K562 (cell line): ENCODE data around the gene PRKG2. TPM values are rescaled to one million over a fixed set of nuclear protein-coding genes. Genes with fewer than 3 reads are reported as not detected.

ENCODE experiments used
- ATAC-seq: fragments of 200-7000 bp; cut with Tn5 transposase; 3 replicates; pipeline ENCODE4 v1.9.1; 2020; ENCODE audit warnings: moderate library complexity
- BruUV-seq: library from RNA; stranded (reverse); fragments of 400-500 nt; replicated peaks from 2 replicates; lab custom pipeline; 2021; lab: Mats Ljungman, UMichigan
- CTCF ChIA-PET: fragments of 300-600 bp; formaldehyde crosslinking; extraction: SDS; loops from one replicate; lab custom pipeline; 2021; ENCODE audit warnings: low intra/inter-chr PET ratio; lab: Yijun Ruan, JAX
- POLR2A ChIA-PET: fragments of 300-600, 350-650 bp; sonication (Branson Sonifier 250); formaldehyde crosslinking; extraction: SDS; loops from one replicate; lab custom pipeline; 2021; ENCODE audit warnings: antibody characterized with exemption, inconsistent platforms; lab: Yijun Ruan, JAX
- DNase-seq, 4 experiments: peaks; one replicate each; pipeline versions ENCODE4 v3.0.0 to v3.0.0-alpha.2; 2011 to 2018; ENCODE audit warnings: low spot score in 3 of 4, mixed read lengths in 3 of 4; ENCODE audit errors: extremely low read depth in 1 of 4
- FAIRE-seq: peaks from 2 replicates; lab custom pipeline; 2011; peaks lifted over from hg19 to GRCh38; lab: Jason Lieb, UNC
- H2AFZ ChIP-seq: 2 replicates; pipeline ENCODE4 v1.6.0; 2011; ENCODE audit warnings: low read depth, low read length, control low read depth, inconsistent platforms
- H3K27ac ChIP-seq: fragments of 200-600 bp; 3 replicates; pipeline ENCODE4 v1.8.0; 2011; ENCODE audit warnings: low read depth, mild to moderate bottlenecking, control low read depth, inconsistent platforms, low read length, moderate library complexity, mixed read lengths; ENCODE audit errors: extremely low read depth
- H3K27me3 ChIP-seq, 2 experiments: fragments of 300-600 bp in 1 of 2; 2 replicates in 1 of 2; 3 replicates in 1 of 2; pipeline versions ENCODE4 v1.6.0 to v1.8.0; 2011; ENCODE audit warnings: inconsistent platforms in 2 of 2, low read length in 2 of 2, mild to moderate bottlenecking in 1 of 2, mixed read lengths in 1 of 2, moderate library complexity in 1 of 2; ENCODE audit not compliant: control insufficient read depth in 2 of 2, insufficient read depth in 2 of 2
- H3K36me3 ChIP-seq: fragments of 300-600 bp; 3 replicates; pipeline ENCODE4 v1.8.0; 2011; ENCODE audit warnings: mild to moderate bottlenecking, low read length, inconsistent platforms; ENCODE audit not compliant: control insufficient read depth, insufficient read depth
- H3K4me1 ChIP-seq, 2 experiments: fragments of 200-600 bp in 1 of 2; replicated peaks in 1 of 2; 2 replicates in 1 of 2; 3 replicates in 1 of 2; pipeline versions ENCODE4 v1.5.1 to v1.8.0; 2011; ENCODE audit warnings: inconsistent platforms in 2 of 2, low read length in 2 of 2, mild to moderate bottlenecking in 1 of 2, mixed read lengths in 1 of 2, moderate library complexity in 1 of 2; ENCODE audit not compliant: control insufficient read depth in 2 of 2, insufficient read depth in 2 of 2
- H3K4me2 ChIP-seq: 2 replicates; pipeline ENCODE4 v1.6.1; 2011; ENCODE audit warnings: low read length, control low read depth, inconsistent platforms, mixed read lengths; ENCODE audit not compliant: insufficient read depth
- H3K4me3 ChIP-seq: fragments of 200-600 bp; sonication (generic), shearing (Covaris generic); 2 replicates; pipeline ENCODE4 v1.5.1; 2016; ENCODE audit warnings: control low read depth, inconsistent platforms
- H3K79me2 ChIP-seq: fragments of 200-600 bp; 3 replicates; pipeline ENCODE4 v1.8.0; 2011; ENCODE audit warnings: low read length, inconsistent platforms; ENCODE audit not compliant: control insufficient read depth, insufficient read depth
- H3K9ac ChIP-seq, 2 experiments: 2 replicates each; pipeline versions ENCODE4 v1.6.0 to v1.6.1; 2011; ENCODE audit warnings: low read depth in 2 of 2, low read length in 2 of 2, control low read depth in 1 of 2, inconsistent platforms in 1 of 2, mild to moderate bottlenecking in 1 of 2, mixed read lengths in 1 of 2; ENCODE audit not compliant: insufficient read depth in 1 of 2
- H3K9me1 ChIP-seq: one replicate; pipeline ENCODE4 v1.6.0; 2011; ENCODE audit warnings: inconsistent platforms, mild to moderate bottlenecking, low read length, moderate library complexity; ENCODE audit not compliant: control insufficient read depth, insufficient read depth
- H3K9me3 ChIP-seq: replicated peaks from 2 replicates; pipeline ENCODE4 v1.5.1; 2011; ENCODE audit warnings: low read depth, low read length, inconsistent platforms; ENCODE audit not compliant: control insufficient read depth, insufficient read depth
- H4K20me1 ChIP-seq: replicated peaks from 2 replicates; pipeline ENCODE4 v1.6.1; 2011; ENCODE audit warnings: low read length, inconsistent platforms, mixed read lengths; ENCODE audit not compliant: control insufficient read depth, insufficient read depth
- CBFA2T3 ChIP-seq: fragments of 450-650 bp; IDR thresholded peaks from 2 replicates; pipeline ENCODE4 v1.6.1; 2017
- DNMT1 ChIP-seq: fragments of 450-650 bp; IDR thresholded peaks from 2 replicates; pipeline ENCODE4 v1.6.1; 2016; ENCODE audit warnings: antibody characterized with exemption, mild to moderate bottlenecking
- ETV5 ChIP-seq: sonication (generic); formaldehyde crosslinking; IDR thresholded peaks from 2 replicates; pipeline ENCODE4 v1.4.0; 2020; ENCODE audit warnings: low read depth, mild to moderate bottlenecking, missing genetic modification reagents
- ILF3 ChIP-seq: fragments of 450-650 bp; IDR thresholded peaks from 2 replicates; pipeline ENCODE4 v1.6.1; 2018; ENCODE audit warnings: antibody characterized with exemption, mild to moderate bottlenecking, moderate library complexity, borderline replicate concordance
- POLR2B ChIP-seq: fragments of 450-650 bp; IDR thresholded peaks from 2 replicates; pipeline ENCODE4 v1.6.1; 2018; ENCODE audit warnings: low read depth; ENCODE audit not compliant: partially characterized antibody
- SMAD3 ChIP-seq: fragments of 450-650 bp; formaldehyde crosslinking; conservative IDR thresholded peaks from 2 replicates; pipeline ENCODE4 v1.4.0; 2020; ENCODE audit warnings: mild to moderate bottlenecking
- TCFL5 ChIP-seq: fragments of 250-450 bp; sonication (Bioruptor Pico); conservative IDR thresholded peaks from 2 replicates; pipeline ENCODE4 v1.6.1; 2021; ENCODE audit warnings: mild to moderate bottlenecking, moderate library complexity, matching md5 sums
- ZC3H11A ChIP-seq: IDR thresholded peaks from 2 replicates; pipeline ENCODE4 v1.6.1; 2012; ENCODE audit warnings: low read depth, low read length, improper control_type of control experiment
- WGBS: fragments of 100-300 bp; shearing (Covaris generic); methylation state at CpG from one replicate; pipeline ENCODE4 v1.1.6; 2016; ENCODE audit warnings: low coverage, mixed read lengths; ENCODE audit not compliant: insufficient coverage; ENCODE audit errors: missing lambda C conversion rate; 5-methylcytosine and 5-hydroxymethylcytosine counted together
- in situ Hi-C: fragments of 300-500 bp; cut with MboI; formaldehyde crosslinking; loops from 4 replicates; pipeline ENCODE4 v1.15.0; 2018; ENCODE audit warnings: inconsistent platforms, mixed read lengths
- intact Hi-C: fragments of 100-400 bp; cut with micrococcal nuclease; formaldehyde crosslinking; loops from 2 replicates; pipeline ENCODE4 v1.14.2; 2022
- polyA plus RNA-seq, 8 experiments: library from polyadenylated mRNA; depleted of rRNA in 4 of 8; stranded (reverse) in 5 of 8; unstranded in 3 of 8; fragments of >200 nt; fragmentation: Nextera tagmentation in 2 of 8; fragmentation: Illumina TruSeq in 1 of 8; extraction: Ambion mirVana in 2 of 8; extraction: Trizol in 1 of 8; gene quantifications; 2 replicates each; pipeline versions ENCODE4 v1.2.1 to v1.2.3, GENCODE V29; 2011 to 2014; ENCODE audit warnings: inconsistent platforms in 1 of 8, missing spikeins in 1 of 8
- total RNA-seq, 7 experiments: library from RNA; depleted of rRNA in 6 of 7; stranded (reverse); fragments of >200 nt in 6 of 7; fragmentation: Illumina TruSeq in 2 of 7; extraction: Trizol in 2 of 7; gene quantifications; 2 replicates each; pipeline versions ENCODE4 v1.2.1 to v1.2.3, GENCODE V29; 2011 to 2021; ENCODE audit warnings: low replicate concordance in 1 of 7
- TF ChIP-seq, protein P1 (sequence below): fragments of 450-650 bp; IDR thresholded peaks from 2 replicates; pipeline ENCODE4 v1.6.1; 2017; ENCODE audit warnings: antibody characterized with exemption
- TF ChIP-seq, protein P2 (sequence below): sonication (generic); formaldehyde crosslinking; IDR thresholded peaks from 2 replicates; pipeline ENCODE4 v1.8.0; 2023; ENCODE audit warnings: mild to moderate bottlenecking, missing genetic modification reagents

The PRKG2 gene
- total and polyA plus RNA-seq, 9 of the 15 experiments (the other 6 are each of a cell fraction or from before 2014, with no cell fraction given) = 0.01 to 0.68 (median 0.34) TPM

DNA sequence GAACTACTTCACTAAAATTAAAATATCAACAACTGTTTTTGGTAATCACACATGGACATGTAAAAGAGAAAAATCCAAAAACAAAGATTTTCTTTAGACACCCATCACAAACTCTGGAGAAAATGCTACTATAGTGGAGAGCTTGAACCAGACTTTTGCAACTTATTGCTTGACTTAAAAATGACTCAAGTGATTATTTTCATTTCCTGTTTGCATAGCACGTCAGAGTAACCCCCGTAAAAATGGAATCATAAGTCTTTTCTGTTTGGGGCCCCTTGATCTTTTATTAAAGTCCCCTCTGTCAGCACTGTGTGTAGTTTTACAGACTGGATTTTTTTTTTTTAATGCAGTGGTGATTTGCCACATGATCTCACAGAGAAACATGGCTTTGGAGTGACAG lies 79.5 kb downstream of the PRKG2 start:
- H3K4me2 ChIP-seq = no peak overlapping the region
- H3K36me3 ChIP-seq = no peaks in the 10 kb centered on the region
- CTCF ChIA-PET = no interaction called here
- H3K9me3 ChIP-seq = no peaks in the 10 kb centered on the region
- H3K27me3 ChIP-seq = no peaks in the 10 kb centered on the region; a peak in 1 of 5 replicates
- POLR2A ChIA-PET = no interaction called here
- FAIRE-seq = no peak
- no peaks in the 10 kb centered on the region for H3K4me1 ChIP-seq
- WGBS = 11% methylated on average over 2 of the region's 2 CpGs
- in situ Hi-C loops (no loop called here), intact Hi-C loops (no loop called here)
- no peaks in the 10 kb centered on the region for H3K79me2 ChIP-seq
- BruUV-seq = no TSS peak
- no peak for ATAC-seq
- no peak overlapping the region for H3K4me3 ChIP-seq
- H3K27ac ChIP-seq = no peak overlapping the region
- no peak overlapping the region for H2AFZ ChIP-seq
- H3K9ac ChIP-seq = no peak overlapping the region
- TF ChIP-seq POLR2B (no peak), DNMT1 (no peak), ILF3 (no peak), CBFA2T3 (no peak), ZC3H11A (no peak), ETV5 (CRISPR knock-in tag) (no peak), TCFL5 (CRISPR knock-in tag) (no peak), SMAD3 (no peak)
- TF ChIP-seq, protein P1, sequence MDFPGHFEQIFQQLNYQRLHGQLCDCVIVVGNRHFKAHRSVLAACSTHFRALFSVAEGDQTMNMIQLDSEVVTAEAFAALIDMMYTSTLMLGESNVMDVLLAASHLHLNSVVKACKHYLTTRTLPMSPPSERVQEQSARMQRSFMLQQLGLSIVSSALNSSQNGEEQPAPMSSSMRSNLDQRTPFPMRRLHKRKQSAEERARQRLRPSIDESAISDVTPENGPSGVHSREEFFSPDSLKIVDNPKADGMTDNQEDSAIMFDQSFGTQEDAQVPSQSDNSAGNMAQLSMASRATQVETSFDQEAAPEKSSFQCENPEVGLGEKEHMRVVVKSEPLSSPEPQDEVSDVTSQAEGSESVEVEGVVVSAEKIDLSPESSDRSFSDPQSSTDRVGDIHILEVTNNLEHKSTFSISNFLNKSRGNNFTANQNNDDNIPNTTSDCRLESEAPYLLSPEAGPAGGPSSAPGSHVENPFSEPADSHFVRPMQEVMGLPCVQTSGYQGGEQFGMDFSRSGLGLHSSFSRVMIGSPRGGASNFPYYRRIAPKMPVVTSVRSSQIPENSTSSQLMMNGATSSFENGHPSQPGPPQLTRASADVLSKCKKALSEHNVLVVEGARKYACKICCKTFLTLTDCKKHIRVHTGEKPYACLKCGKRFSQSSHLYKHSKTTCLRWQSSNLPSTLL = no peak
- TF ChIP-seq, protein P2, sequence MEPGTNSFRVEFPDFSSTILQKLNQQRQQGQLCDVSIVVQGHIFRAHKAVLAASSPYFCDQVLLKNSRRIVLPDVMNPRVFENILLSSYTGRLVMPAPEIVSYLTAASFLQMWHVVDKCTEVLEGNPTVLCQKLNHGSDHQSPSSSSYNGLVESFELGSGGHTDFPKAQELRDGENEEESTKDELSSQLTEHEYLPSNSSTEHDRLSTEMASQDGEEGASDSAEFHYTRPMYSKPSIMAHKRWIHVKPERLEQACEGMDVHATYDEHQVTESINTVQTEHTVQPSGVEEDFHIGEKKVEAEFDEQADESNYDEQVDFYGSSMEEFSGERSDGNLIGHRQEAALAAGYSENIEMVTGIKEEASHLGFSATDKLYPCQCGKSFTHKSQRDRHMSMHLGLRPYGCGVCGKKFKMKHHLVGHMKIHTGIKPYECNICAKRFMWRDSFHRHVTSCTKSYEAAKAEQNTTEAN = no peak
- H3K9me1 ChIP-seq = no peaks in the 10 kb centered on the region
- no peaks in the 10 kb centered on the region for H4K20me1 ChIP-seq
- no peak for DNase-seq
